ENCODE data around the gene KLHL26. TPM values are rescaled to one million over a fixed set of nuclear protein-coding genes. Genes with fewer than 3 reads are reported as not detected.

Gene KLHL26
- polyA plus RNA-seq, 1 donor (not counting 4 experiments of a cell fraction or from before 2014, with no cell fraction given), result 0.68 TPM

DNA sequence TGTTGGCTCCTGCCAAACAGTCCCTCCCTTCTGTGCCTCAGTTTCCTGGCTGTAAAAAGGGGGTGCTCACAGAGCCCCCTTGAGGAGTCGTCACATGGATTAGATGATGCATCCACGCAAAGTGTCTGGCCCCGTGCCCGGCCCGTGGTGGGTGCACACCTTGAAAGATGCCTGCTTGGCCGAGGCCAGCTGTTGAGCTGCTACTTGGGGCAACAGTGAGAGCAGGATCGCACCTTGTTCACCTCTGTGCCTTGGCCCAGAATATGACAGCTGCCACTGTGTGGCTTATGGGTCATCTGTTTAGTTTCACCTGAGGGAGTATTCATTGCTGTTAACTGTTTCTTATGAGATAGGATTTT, 64.4 kb downstream of the KLHL26 start:
- H3K79me2 ChIP-seq (ENCODE audit: control insufficient read depth, insufficient read depth, low read length), result no peaks in the 10 kb centered on the region
- no peaks in the 10 kb centered on the region for H3K9me1 ChIP-seq (ENCODE audit: control insufficient read depth, extremely low read depth, insufficient read depth, low read length)
- H3K27ac ChIP-seq (ENCODE audit: control insufficient read depth, insufficient read depth, low read length), result no peak overlapping the region
- H3K4me3 ChIP-seq (ENCODE audit: control insufficient read depth in 2 of 3, extremely low read depth in 1 of 3, insufficient read depth in 2 of 3, low read depth in 1 of 3, low read length in 3 of 3), result peak overlapping the region in 2 of 3 experiments; percentile 57 to 60
- DNase-seq (ENCODE audit: low read depth, low spot score), result no peak
- H3K9me3 ChIP-seq (ENCODE audit: control insufficient read depth, low read depth, low read length), result no peaks in the 10 kb centered on the region
- no peaks in the 10 kb centered on the region for H3K27me3 ChIP-seq (ENCODE audit: control insufficient read depth, extremely low read depth, insufficient read depth, low read length)
- peak overlapping the region; percentile 36 for H3K9ac ChIP-seq (ENCODE audit: control insufficient read depth, extremely low read depth, insufficient read depth, low read length)
- dilution Hi-C loops (cut with MboI; ENCODE audit: extremely low pct_ligation_motif_present, low sequenced_read_pairs), result no loop called here
- no peaks in the 10 kb centered on the region for H3K36me3 ChIP-seq (ENCODE audit: control insufficient read depth in 2 of 2, extremely low read depth in 1 of 2, insufficient read depth in 2 of 2, low read length in 2 of 2)
- no peaks in the 10 kb centered on the region for H4K20me1 ChIP-seq (ENCODE audit: control insufficient read depth, extremely low read depth, insufficient read depth, low read length)
- peak overlapping the region; percentile 88 for H3K4me2 ChIP-seq (ENCODE audit: control insufficient read depth, extremely low read depth, insufficient read depth, low read depth, low read length)
- FAIRE-seq, result no peak
- H3K4me1 ChIP-seq (ENCODE audit: control insufficient read depth, extremely low read depth, insufficient read depth, low read length), result peaks cover 10% of the 10 kb centered on the region
- H2AFZ ChIP-seq (ENCODE audit: control insufficient read depth, low read length), result peak overlapping the region; percentile 15
- TF ChIP-seq, protein P1, sequence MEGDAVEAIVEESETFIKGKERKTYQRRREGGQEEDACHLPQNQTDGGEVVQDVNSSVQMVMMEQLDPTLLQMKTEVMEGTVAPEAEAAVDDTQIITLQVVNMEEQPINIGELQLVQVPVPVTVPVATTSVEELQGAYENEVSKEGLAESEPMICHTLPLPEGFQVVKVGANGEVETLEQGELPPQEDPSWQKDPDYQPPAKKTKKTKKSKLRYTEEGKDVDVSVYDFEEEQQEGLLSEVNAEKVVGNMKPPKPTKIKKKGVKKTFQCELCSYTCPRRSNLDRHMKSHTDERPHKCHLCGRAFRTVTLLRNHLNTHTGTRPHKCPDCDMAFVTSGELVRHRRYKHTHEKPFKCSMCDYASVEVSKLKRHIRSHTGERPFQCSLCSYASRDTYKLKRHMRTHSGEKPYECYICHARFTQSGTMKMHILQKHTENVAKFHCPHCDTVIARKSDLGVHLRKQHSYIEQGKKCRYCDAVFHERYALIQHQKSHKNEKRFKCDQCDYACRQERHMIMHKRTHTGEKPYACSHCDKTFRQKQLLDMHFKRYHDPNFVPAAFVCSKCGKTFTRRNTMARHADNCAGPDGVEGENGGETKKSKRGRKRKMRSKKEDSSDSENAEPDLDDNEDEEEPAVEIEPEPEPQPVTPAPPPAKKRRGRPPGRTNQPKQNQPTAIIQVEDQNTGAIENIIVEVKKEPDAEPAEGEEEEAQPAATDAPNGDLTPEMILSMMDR (optimal IDR thresholded peaks at IDR 0.05 in 1 of 3, IDR thresholded peaks at IDR 0.05 in 1 of 3, conservative IDR thresholded peaks at IDR 0.05 in 1 of 3; ENCODE audit: extremely low read depth in 1 of 3, insufficient read depth in 2 of 3, low read length in 3 of 3), result no peak
- TF ChIP-seq EZH2 (IDR thresholded peaks at IDR 0.05; ENCODE audit: low read length), result no peak

DNA sequence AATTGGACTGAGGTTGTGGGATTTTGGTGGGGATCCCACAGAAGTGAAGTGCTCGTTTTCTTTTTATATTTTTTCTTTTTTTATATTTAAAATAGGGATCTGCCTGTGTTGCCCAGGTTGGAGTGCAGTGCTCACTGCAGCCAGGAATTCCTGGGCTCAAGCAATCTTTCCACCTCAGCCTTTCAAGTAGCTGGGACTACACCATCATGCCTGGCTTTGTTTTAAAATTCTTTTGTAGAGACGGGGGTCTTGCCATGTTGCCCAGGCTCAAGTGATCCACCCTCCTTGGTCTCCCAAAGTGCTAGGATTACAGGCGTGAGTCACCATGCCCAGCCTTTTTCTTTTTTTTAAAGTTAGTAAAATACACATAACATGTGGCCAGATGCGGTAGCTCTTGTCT, 67.2 kb downstream of the KLHL26 start:
- H3K27ac ChIP-seq (ENCODE audit: control insufficient read depth, insufficient read depth, low read length), result no peak overlapping the region
- no peaks in the 10 kb centered on the region for H3K27me3 ChIP-seq (ENCODE audit: control insufficient read depth, extremely low read depth, insufficient read depth, low read length)
- TF ChIP-seq EZH2 (IDR thresholded peaks at IDR 0.05; ENCODE audit: low read length), result no peak
- TF ChIP-seq, protein P1 (optimal IDR thresholded peaks at IDR 0.05 in 1 of 3, IDR thresholded peaks at IDR 0.05 in 1 of 3, conservative IDR thresholded peaks at IDR 0.05 in 1 of 3; ENCODE audit: extremely low read depth in 1 of 3, insufficient read depth in 2 of 3, low read length in 3 of 3), result no peak
- no peaks in the 10 kb centered on the region for H3K9me1 ChIP-seq (ENCODE audit: control insufficient read depth, extremely low read depth, insufficient read depth, low read length)
- H2AFZ ChIP-seq (ENCODE audit: control insufficient read depth, low read length), result no peak overlapping the region
- H3K9ac ChIP-seq (ENCODE audit: control insufficient read depth, extremely low read depth, insufficient read depth, low read length), result no peak overlapping the region
- H4K20me1 ChIP-seq (ENCODE audit: control insufficient read depth, extremely low read depth, insufficient read depth, low read length), result peaks cover 3% of the 10 kb centered on the region
- dilution Hi-C loops (cut with MboI; ENCODE audit: extremely low pct_ligation_motif_present, low sequenced_read_pairs), result no loop called here
- no peak for DNase-seq (ENCODE audit: low read depth, low spot score)
- no peaks in the 10 kb centered on the region for H3K36me3 ChIP-seq (ENCODE audit: control insufficient read depth in 2 of 2, extremely low read depth in 1 of 2, insufficient read depth in 2 of 2, low read length in 2 of 2)
- H3K9me3 ChIP-seq (ENCODE audit: control insufficient read depth, low read depth, low read length), result no peaks in the 10 kb centered on the region
- H3K4me2 ChIP-seq (ENCODE audit: control insufficient read depth, extremely low read depth, insufficient read depth, low read depth, low read length), result no peak overlapping the region
- H3K4me3 ChIP-seq (ENCODE audit: control insufficient read depth in 2 of 3, extremely low read depth in 1 of 3, insufficient read depth in 2 of 3, low read depth in 1 of 3, low read length in 3 of 3), result no peak overlapping the region
- FAIRE-seq, result no peak
- no peaks in the 10 kb centered on the region for H3K79me2 ChIP-seq (ENCODE audit: control insufficient read depth, insufficient read depth, low read length)
- peaks cover 10% of the 10 kb centered on the region for H3K4me1 ChIP-seq (ENCODE audit: control insufficient read depth, extremely low read depth, insufficient read depth, low read length)
